CD4-positive, CD25-positive, alpha-beta regulatory T cell (primary cell): Measurements from ENCODE around the gene TRAF7. TPM values are rescaled to one million over a fixed set of nuclear protein-coding genes. Genes with fewer than 3 reads are reported as not detected.

ENCODE experiments used
- ATAC-seq, 2 donors: fragments of 150-1000 bp; cut with Tn5 transposase; one replicate each; pipeline ENCODE4 v1.10.0; 2021; ENCODE audit warnings: low read depth in 2 of 2, moderate number of reproducible peaks in 2 of 2, moderate library complexity in 1 of 2
- DNase-seq, 3 donors: peaks; one replicate each; pipeline versions ENCODE4 v3.0.0 to v3.0.0-alpha.2; 2012 to 2022; ENCODE audit warnings: mixed read lengths in 1 of 3
- H3K27ac ChIP-seq: one replicate; pipeline ENCODE4 v1.7.0; 2013; ENCODE audit warnings: mild to moderate bottlenecking, low read length; ENCODE audit not compliant: insufficient read depth, poor library complexity, severe bottlenecking
- H3K27me3 ChIP-seq: one replicate; pipeline ENCODE4 v1.7.0; 2013; ENCODE audit warnings: low read length; ENCODE audit not compliant: control insufficient read depth, insufficient read depth
- H3K36me3 ChIP-seq: one replicate; pipeline ENCODE4 v1.7.0; 2013; ENCODE audit warnings: mild to moderate bottlenecking, low read length, moderate library complexity; ENCODE audit not compliant: control insufficient read depth, insufficient read depth
- H3K4me1 ChIP-seq: 2 replicates; pipeline ENCODE4 v1.7.0; 2013; ENCODE audit warnings: mild to moderate bottlenecking, low read length; ENCODE audit not compliant: insufficient read depth, control insufficient read depth, poor library complexity, severe bottlenecking
- H3K4me3 ChIP-seq: one replicate; pipeline ENCODE4 v1.7.0; 2013; ENCODE audit warnings: low read depth, mild to moderate bottlenecking, low read length, moderate library complexity
- H3K9me3 ChIP-seq, 2 experiments: 1 replicate in 1 of 2; 2 replicates in 1 of 2; pipeline ENCODE4 v1.7.0; 2013; ENCODE audit warnings: low read length in 2 of 2, mild to moderate bottlenecking in 1 of 2, moderate library complexity in 1 of 2; ENCODE audit not compliant: control insufficient read depth in 2 of 2
- H3K27ac Mint-ChIP-seq, 3 donors: one replicate each; pipeline ENCODE4 v1.8.0; 2020 to 2022; ENCODE audit warnings: mild to moderate bottlenecking in 3 of 3, mixed read lengths in 3 of 3, moderate library complexity in 2 of 3
- H3K27me3 Mint-ChIP-seq: one replicate; pipeline ENCODE4 v1.8.0; 2022; ENCODE audit warnings: mild to moderate bottlenecking, mixed read lengths
- H3K36me3 Mint-ChIP-seq: one replicate; pipeline ENCODE4 v1.8.0; 2020; ENCODE audit warnings: mixed read lengths
- H3K4me1 Mint-ChIP-seq, 4 donors: one replicate each; pipeline ENCODE4 v1.8.0; 2020 to 2022; ENCODE audit warnings: mixed read lengths in 4 of 4, mild to moderate bottlenecking in 1 of 4
- H3K4me3 Mint-ChIP-seq, 4 donors: one replicate each; pipeline ENCODE4 v1.8.0; 2020 to 2022; ENCODE audit warnings: mild to moderate bottlenecking in 4 of 4, mixed read lengths in 4 of 4, moderate library complexity in 3 of 4
- H3K9me3 Mint-ChIP-seq, 7 donors: one replicate each; pipeline ENCODE4 v1.8.0; 2020 to 2022; ENCODE audit warnings: mixed read lengths in 7 of 7, mild to moderate bottlenecking in 3 of 7, moderate library complexity in 2 of 7
- polyA plus RNA-seq, 4 donors: library from polyadenylated mRNA; unstranded; fragments of 300-500 nt; fragmentation: Illumina TruSeq; gene quantifications; one replicate each; pipeline ENCODE4 v1.2.3, GENCODE V29; 2021
- total RNA-seq: library from RNA; stranded (reverse); gene quantifications from one replicate; pipeline ENCODE4 v1.2.3, GENCODE V29; 2022

Gene TRAF7
- total and polyA plus RNA-seq, 5 donors from 2014 or later: 4.0 to 33.4 (median 4.9) TPM

DNA sequence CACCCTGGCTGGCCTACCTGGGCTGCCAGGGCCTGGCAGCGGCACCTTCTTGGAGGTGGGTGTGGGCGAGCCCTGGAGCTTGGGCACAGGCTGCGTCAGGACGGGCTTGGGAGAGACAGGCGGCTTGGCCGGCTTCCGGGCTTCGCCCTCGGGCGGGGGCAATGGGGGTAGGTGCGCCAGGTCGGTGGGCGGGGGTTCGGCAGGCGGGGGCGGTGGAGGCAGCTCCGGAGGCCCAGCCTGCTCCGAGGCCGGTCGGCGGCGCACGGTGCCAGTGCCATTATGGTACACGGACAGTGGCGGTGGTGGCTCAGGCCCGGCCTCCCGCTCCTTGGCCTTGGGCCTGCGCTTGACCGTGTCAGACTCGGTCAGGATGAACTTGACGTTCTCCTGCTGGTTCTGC lies 24.0 kb downstream of the TRAF7 start:
- no peak for ATAC-seq
- Mint-ChIP-seq H3K4me3 (no peak overlapping the region), H3K27ac (no peak overlapping the region), H3K4me1 (no peaks in the 10 kb centered on the region), H3K36me3 (peaks cover 3% of the 10 kb centered on the region), H3K9me3 (no peaks in the 10 kb centered on the region), H3K27me3 (no peaks in the 10 kb centered on the region)
- H3K36me3 ChIP-seq: peaks cover 18% of the 10 kb centered on the region
- H3K4me1 ChIP-seq: no peaks in the 10 kb centered on the region
- DNase-seq: no peak
- no peaks in the 10 kb centered on the region for H3K9me3 ChIP-seq
- no peaks in the 10 kb centered on the region for H3K27me3 ChIP-seq
- no peak overlapping the region for H3K27ac ChIP-seq
- no peak overlapping the region for H3K4me3 ChIP-seq

DNA sequence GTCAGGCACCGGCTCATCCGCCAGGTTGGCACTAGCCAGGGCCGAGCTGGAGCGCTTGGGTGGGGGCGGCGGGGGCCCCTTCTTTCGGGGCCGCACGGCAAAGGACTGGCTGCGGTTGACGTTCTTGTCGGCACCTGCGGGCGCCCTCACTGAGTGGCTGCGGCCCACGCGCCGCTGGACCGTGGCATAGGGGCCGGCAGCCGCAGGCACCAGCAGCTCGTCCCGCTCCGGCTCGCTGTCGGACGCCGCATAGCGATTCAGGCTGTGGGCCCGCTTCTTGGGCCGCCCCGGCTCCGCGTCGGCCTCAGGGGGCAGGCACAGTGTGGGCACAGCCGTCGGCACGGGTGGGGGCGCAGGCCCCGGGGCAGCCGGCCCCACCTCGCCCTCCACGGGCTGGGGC lies 24.9 kb downstream of the TRAF7 start:
- Mint-ChIP-seq H3K36me3 (peaks cover 3% of the 10 kb centered on the region), H3K9me3 (no peaks in the 10 kb centered on the region), H3K27ac (no peak overlapping the region), H3K27me3 (no peaks in the 10 kb centered on the region), H3K4me3 (no peak overlapping the region), H3K4me1 (no peaks in the 10 kb centered on the region)
- Histone ChIP-seq H3K4me1 (no peaks in the 10 kb centered on the region), H3K27me3 (no peaks in the 10 kb centered on the region), H3K9me3 (no peaks in the 10 kb centered on the region), H3K27ac (no peak overlapping the region), H3K4me3 (no peak overlapping the region), H3K36me3 (peaks cover 10% of the 10 kb centered on the region)
- no peak for DNase-seq
- ATAC-seq: no peak

DNA sequence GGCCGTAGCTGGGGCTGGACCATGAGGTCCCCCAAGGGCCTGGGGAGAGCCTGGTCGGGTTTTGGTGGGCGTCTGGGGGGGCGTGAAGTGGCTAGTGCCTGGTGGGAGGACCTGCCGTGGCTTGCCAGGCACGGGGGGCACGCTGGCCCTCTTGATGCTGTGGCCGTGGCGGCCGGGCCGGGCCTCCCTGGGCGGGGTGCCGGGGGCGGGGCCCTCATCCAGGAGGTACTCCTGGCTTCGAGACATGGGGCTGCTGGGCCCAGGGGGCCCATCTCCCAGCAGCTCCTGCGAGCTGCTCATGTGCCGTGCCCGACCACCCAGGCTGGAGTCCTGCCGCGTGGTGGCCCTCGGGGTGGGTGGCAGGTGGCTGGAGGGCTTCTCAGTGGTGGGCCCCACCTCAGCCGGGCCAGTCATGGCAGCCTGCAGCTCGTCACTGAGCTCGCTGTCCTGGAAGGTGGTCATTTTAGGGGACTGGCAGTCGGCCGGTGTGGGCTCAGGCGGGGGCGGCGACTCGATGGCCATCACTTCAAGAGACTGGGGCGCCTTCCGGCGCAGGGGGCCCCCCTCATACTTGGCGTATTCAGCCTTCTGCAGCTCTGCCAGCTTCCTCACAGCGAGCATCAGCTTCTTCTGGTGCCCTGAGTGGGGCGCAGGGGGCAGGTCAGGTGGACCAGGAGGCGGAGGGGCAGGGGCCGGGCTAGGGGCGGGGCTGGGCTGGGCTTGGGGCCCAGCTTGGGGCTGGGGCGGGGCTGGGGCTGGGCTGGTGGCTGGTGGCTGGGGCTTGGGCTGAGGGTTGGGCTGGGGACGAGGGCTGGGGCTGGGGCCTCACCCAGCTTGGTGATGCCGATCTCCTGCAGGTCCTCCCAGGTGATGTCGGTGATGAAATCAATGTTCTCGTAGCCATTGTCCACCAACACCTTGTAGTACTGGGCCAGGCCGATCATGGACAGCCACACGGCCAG lies 25.7 kb downstream of the TRAF7 start:
- Mint-ChIP-seq H3K9me3 (no peaks in the 10 kb centered on the region), H3K36me3 (no peaks in the 10 kb centered on the region), H3K4me1 (no peaks in the 10 kb centered on the region), H3K4me3 (no peak overlapping the region), H3K27ac (no peak overlapping the region), H3K27me3 (no peaks in the 10 kb centered on the region)
- DNase-seq (no peak), ATAC-seq (no peak)
- Histone ChIP-seq H3K9me3 (no peaks in the 10 kb centered on the region), H3K4me1 (no peaks in the 10 kb centered on the region), H3K36me3 (peaks cover 2% of the 10 kb centered on the region), H3K27ac (no peak overlapping the region), H3K4me3 (no peak overlapping the region), H3K27me3 (no peaks in the 10 kb centered on the region)

DNA sequence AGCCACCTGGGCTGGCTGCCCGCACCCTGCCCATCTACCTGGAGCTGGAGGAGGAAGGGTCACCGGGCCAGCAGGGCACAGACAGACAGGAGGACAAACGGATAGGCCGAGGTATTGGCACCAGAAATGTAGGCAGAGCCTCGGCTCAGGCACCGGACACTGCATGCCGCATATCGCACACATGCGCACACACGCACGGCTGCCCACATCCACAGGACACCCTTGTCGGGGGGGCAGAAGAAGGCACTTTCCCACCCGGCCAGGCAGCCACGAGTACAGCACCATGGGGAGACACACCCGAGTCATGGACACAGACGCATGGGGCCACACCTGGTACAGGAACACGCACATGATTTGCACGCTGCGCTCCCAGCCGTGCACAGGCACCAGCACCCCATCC lies 26.4 kb downstream of the TRAF7 start:
- Mint-ChIP-seq H3K27ac (no peak overlapping the region), H3K4me3 (no peak overlapping the region), H3K27me3 (no peaks in the 10 kb centered on the region), H3K9me3 (no peaks in the 10 kb centered on the region), H3K36me3 (no peaks in the 10 kb centered on the region), H3K4me1 (no peaks in the 10 kb centered on the region)
- ATAC-seq (no peak), DNase-seq (no peak)
- H3K36me3 ChIP-seq: no peaks in the 10 kb centered on the region
- no peaks in the 10 kb centered on the region for H3K9me3 ChIP-seq
- H3K4me3 ChIP-seq: no peak overlapping the region
- H3K4me1 ChIP-seq: no peaks in the 10 kb centered on the region
- no peak overlapping the region for H3K27ac ChIP-seq
- H3K27me3 ChIP-seq: no peaks in the 10 kb centered on the region

DNA sequence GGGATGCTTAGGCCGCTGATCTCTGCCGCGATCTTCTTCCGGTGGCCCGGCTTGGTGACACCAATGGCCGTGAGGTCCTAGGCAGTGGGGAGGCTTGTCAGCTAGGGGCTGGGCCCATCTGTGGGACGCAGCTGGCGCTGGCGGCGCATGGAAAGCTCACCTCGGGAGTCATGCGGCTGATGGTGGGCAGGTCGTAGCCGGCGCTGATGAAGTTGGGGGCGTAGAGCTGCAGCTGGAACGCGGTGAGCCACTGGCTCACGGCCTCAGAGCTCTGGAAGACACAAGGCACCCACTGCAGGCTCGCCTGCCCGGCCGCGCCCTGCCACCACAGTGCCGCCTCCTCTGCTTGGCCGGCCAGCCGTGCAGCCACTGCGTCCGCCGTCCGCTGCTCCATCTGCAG lies 28.1 kb downstream of the TRAF7 start:
- Mint-ChIP-seq H3K4me3 (no peak overlapping the region), H3K27me3 (no peaks in the 10 kb centered on the region), H3K36me3 (no peaks in the 10 kb centered on the region), H3K4me1 (no peaks in the 10 kb centered on the region), H3K27ac (no peak overlapping the region), H3K9me3 (no peaks in the 10 kb centered on the region)
- Histone ChIP-seq H3K9me3 (no peaks in the 10 kb centered on the region), H3K4me3 (no peak overlapping the region), H3K36me3 (no peaks in the 10 kb centered on the region), H3K27ac (no peak overlapping the region), H3K27me3 (no peaks in the 10 kb centered on the region), H3K4me1 (no peaks in the 10 kb centered on the region)
- ATAC-seq: no peak
- DNase-seq: no peak

GRCh38 chr16:2184346-2184745 lies 28.8 kb downstream of the TRAF7 start:
- no peaks in the 10 kb centered on the region for H3K36me3 ChIP-seq
- no peaks in the 10 kb centered on the region for H3K27me3 ChIP-seq
- H3K9me3 Mint-ChIP-seq: no peaks in the 10 kb centered on the region
- H3K9me3 ChIP-seq: no peaks in the 10 kb centered on the region
- no peak overlapping the region for H3K27ac ChIP-seq
- H3K4me1 ChIP-seq: no peaks in the 10 kb centered on the region
- DNase-seq: no peak
- no peak overlapping the region for H3K4me3 ChIP-seq
- no peak overlapping the region for H3K4me3 Mint-ChIP-seq
- H3K27ac Mint-ChIP-seq: no peak overlapping the region
- H3K4me1 Mint-ChIP-seq: no peaks in the 10 kb centered on the region
- ATAC-seq: no peak
- H3K27me3 Mint-ChIP-seq: no peaks in the 10 kb centered on the region
- H3K36me3 Mint-ChIP-seq: no peaks in the 10 kb centered on the region

- no peak for DNase-seq
- Mint-ChIP-seq H3K27me3 (no peaks in the 10 kb centered on the region), H3K9me3 (no peaks in the 10 kb centered on the region), H3K4me1 (no peaks in the 10 kb centered on the region), H3K27ac (no peak overlapping the region), H3K36me3 (no peaks in the 10 kb centered on the region), H3K4me3 (no peak overlapping the region)
- Histone ChIP-seq H3K27ac (no peak overlapping the region), H3K36me3 (no peaks in the 10 kb centered on the region), H3K9me3 (no peaks in the 10 kb centered on the region), H3K4me1 (no peaks in the 10 kb centered on the region), H3K4me3 (no peak overlapping the region), H3K27me3 (no peaks in the 10 kb centered on the region)
- ATAC-seq: peak in 1 of 2 donors; percentile 13
Observed at GRCh38 chr16:2184962-2185361, 29.4 kb downstream of the TRAF7 start.

DNA sequence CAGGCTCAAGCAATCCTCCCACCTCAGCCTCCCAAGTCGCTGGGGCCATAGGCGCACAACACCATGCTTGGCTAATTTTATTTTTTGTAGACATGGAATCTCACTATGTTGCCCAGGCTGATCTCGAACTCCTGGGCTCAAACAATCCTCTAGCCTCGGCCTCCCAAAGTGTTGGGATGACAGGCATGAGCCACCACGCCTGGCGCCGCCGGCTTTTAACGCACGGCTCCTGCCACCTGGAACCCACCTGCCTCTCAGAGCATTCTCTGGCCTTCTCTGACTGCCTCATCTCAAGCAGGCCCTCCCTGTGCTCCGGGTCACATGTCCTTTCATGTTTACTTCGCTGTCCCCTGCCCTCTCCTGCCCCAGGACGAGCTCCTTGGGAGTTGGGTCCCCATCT lies 30.5 kb downstream of the TRAF7 start:
- no peaks in the 10 kb centered on the region for H3K27me3 ChIP-seq

More for the DNA sequence above, 30.5 kb downstream of the TRAF7 start:
- H3K36me3 ChIP-seq: no peaks in the 10 kb centered on the region
- ATAC-seq (no peak), DNase-seq (no peak)
- no peaks in the 10 kb centered on the region for H3K4me1 Mint-ChIP-seq
- no peaks in the 10 kb centered on the region for H3K36me3 Mint-ChIP-seq
- H3K9me3 Mint-ChIP-seq: no peaks in the 10 kb centered on the region
- no peaks in the 10 kb centered on the region for H3K27me3 Mint-ChIP-seq
- no peak overlapping the region for H3K27ac Mint-ChIP-seq
- no peak overlapping the region for H3K27ac ChIP-seq
- no peaks in the 10 kb centered on the region for H3K4me1 ChIP-seq
- no peak overlapping the region for H3K4me3 Mint-ChIP-seq
- H3K4me3 ChIP-seq: no peak overlapping the region
- no peaks in the 10 kb centered on the region for H3K9me3 ChIP-seq
